ENCODE results near the gene SERPINB3. TPM values are rescaled to one million over a fixed set of nuclear protein-coding genes. Genes with fewer than 3 reads are reported as not detected.

Gene SERPINB3
- total and polyA plus RNA-seq, 2 donors (not counting 1 experiment from before 2014, with no cell fraction given) = not detected

- WGBS (ENCODE audit: insufficient coverage) = 97% methylated on average over 3 of the region's 3 CpGs
Measured at GRCh38 chr18:63619661-63620060, 42.0 kb downstream of the SERPINB3 start.

GRCh38 chr18:63617915-63618234 lies 43.8 kb downstream of the SERPINB3 start:
- Histone ChIP-seq H3K79me2 (ENCODE audit: control insufficient read depth, insufficient read depth, low read length) (no peaks in the 10 kb centered on the region), H3K36me3 (replicated peaks in 1 of 2; ENCODE audit: control extremely low read depth in 1 of 2, control insufficient read depth in 1 of 2, extremely low read depth in 1 of 2, insufficient read depth in 2 of 2, low read length in 1 of 2) (no peaks in the 10 kb centered on the region), H2AFZ (ENCODE audit: insufficient read depth, low read depth, low read length, poor library complexity, severe bottlenecking) (no peak overlapping the region), H3K4me2 (replicated peaks; ENCODE audit: low read depth, low read length, poor library complexity, severe bottlenecking) (no peak overlapping the region), H3K9ac (ENCODE audit: low read length) (no peak overlapping the region), H3K4me1 (ENCODE audit: control insufficient read depth in 2 of 2, insufficient read depth in 2 of 2, low read length in 2 of 2) (no peaks in the 10 kb centered on the region), H3K27me3 (replicated peaks in 1 of 4; ENCODE audit: control extremely low read depth in 1 of 4, control insufficient read depth in 3 of 4, insufficient read depth in 4 of 4, low read length in 3 of 4) (no peaks in the 10 kb centered on the region), H3K27ac (ENCODE audit: low read length in 2 of 2) (no peak overlapping the region), H3K4me3 (ENCODE audit: control extremely low read depth in 1 of 5, extremely low read depth in 1 of 5, insufficient read depth in 1 of 5, low read depth in 2 of 5, low read length in 4 of 5) (no peak overlapping the region), H4K20me1 (ENCODE audit: control insufficient read depth, insufficient read depth, low read length, poor library complexity, severe bottlenecking) (no peaks in the 10 kb centered on the region), H3K9me3 (ENCODE audit: control extremely low read depth in 1 of 3, control insufficient read depth in 2 of 3, insufficient read depth in 1 of 3, low read length in 2 of 3) (peaks cover 0 to 4% (median 0%) of the 10 kb centered on the region in 3 donors)
- CTCF ChIA-PET = no interaction called here
- Mint-ChIP-seq H3K9me3 (ENCODE audit: insufficient read depth) (peaks cover 9% of the 10 kb centered on the region), H3K4me1 (no peaks in the 10 kb centered on the region), H3K4me3 (no peak overlapping the region), H3K27ac (no peak overlapping the region), H3K27me3 (peaks cover 8% of the 10 kb centered on the region)
- intact Hi-C loops (cut with micrococcal nuclease) = no loop called here
- DNase-seq (no peak), ATAC-seq (ENCODE audit: low read depth) (no peak)
- POLR2A ChIA-PET = no interaction called here
- no CpG with 5 or more reads among the region's 2 CpGs for WGBS (ENCODE audit: insufficient coverage)
- TF ChIP-seq CTCF (IDR thresholded peaks at IDR 0.05) (no peak), EZH2 (IDR thresholded peaks at IDR 0.05; ENCODE audit: borderline replicate concordance, insufficient read depth, low read depth, low read length, poor library complexity, severe bottlenecking) (no peak)

More at GRCh38 chr18:63619661-63620060, 42.0 kb downstream of the SERPINB3 start:
- Mint-ChIP-seq H3K27ac (no peak overlapping the region), H3K4me3 (no peak overlapping the region), H3K4me1 (no peaks in the 10 kb centered on the region), H3K27me3 (no peaks in the 10 kb centered on the region), H3K9me3 (ENCODE audit: insufficient read depth) (peaks cover 14% of the 10 kb centered on the region)
- Histone ChIP-seq H3K27ac (ENCODE audit: low read length in 2 of 2) (no peak overlapping the region), H3K36me3 (replicated peaks in 1 of 2; ENCODE audit: control extremely low read depth in 1 of 2, control insufficient read depth in 1 of 2, extremely low read depth in 1 of 2, insufficient read depth in 2 of 2, low read length in 1 of 2) (no peaks in the 10 kb centered on the region), H3K79me2 (ENCODE audit: control insufficient read depth, insufficient read depth, low read length) (no peaks in the 10 kb centered on the region), H4K20me1 (ENCODE audit: control insufficient read depth, insufficient read depth, low read length, poor library complexity, severe bottlenecking) (no peaks in the 10 kb centered on the region), H3K4me2 (replicated peaks; ENCODE audit: low read depth, low read length, poor library complexity, severe bottlenecking) (no peak overlapping the region), H2AFZ (ENCODE audit: insufficient read depth, low read depth, low read length, poor library complexity, severe bottlenecking) (no peak overlapping the region), H3K9ac (ENCODE audit: low read length) (no peak overlapping the region), H3K4me1 (ENCODE audit: control insufficient read depth in 2 of 2, insufficient read depth in 2 of 2, low read length in 2 of 2) (no peaks in the 10 kb centered on the region), H3K4me3 (ENCODE audit: control extremely low read depth in 1 of 5, extremely low read depth in 1 of 5, insufficient read depth in 1 of 5, low read depth in 2 of 5, low read length in 4 of 5) (no peak overlapping the region), H3K9me3 (ENCODE audit: control extremely low read depth in 1 of 3, control insufficient read depth in 2 of 3, insufficient read depth in 1 of 3, low read length in 2 of 3) (peaks cover 0 to 10% (median 9%) of the 10 kb centered on the region in 3 donors), H3K27me3 (replicated peaks in 1 of 4; ENCODE audit: control extremely low read depth in 1 of 4, control insufficient read depth in 3 of 4, insufficient read depth in 4 of 4, low read length in 3 of 4) (no peaks in the 10 kb centered on the region)
- CTCF ChIA-PET = no interaction called here
- TF ChIP-seq CTCF (IDR thresholded peaks at IDR 0.05) (no peak), EZH2 (IDR thresholded peaks at IDR 0.05; ENCODE audit: borderline replicate concordance, insufficient read depth, low read depth, low read length, poor library complexity, severe bottlenecking) (no peak)
- DNase-seq (no peak), ATAC-seq (ENCODE audit: low read depth) (no peak)
- POLR2A ChIA-PET = no interaction called here
- intact Hi-C loops (cut with micrococcal nuclease) = no loop called here

All from B cell (primary cell).